Measurements from ENCODE around the gene RAB24.

- no peak for TF ChIP-seq CTCF (optimal IDR thresholded peaks at IDR 0.05 in 1 of 3, IDR thresholded peaks at IDR 0.05 in 1 of 3, conservative IDR thresholded peaks at IDR 0.05 in 1 of 3; ENCODE audit: extremely low read depth in 1 of 3, insufficient read depth in 2 of 3, low read length in 3 of 3)
- no peak for TF ChIP-seq EZH2 (IDR thresholded peaks at IDR 0.05; ENCODE audit: low read length)
Observed at GRCh38 chr5:177265395-177265794, 38.1 kb downstream of the RAB24 start.
